Liver (tissue), 3 donors: ENCODE results near the gene FKBP11.

Source experiments
- CTCF ChIP-seq: fragments of 150-350 bp; IDR thresholded peaks from 2 replicates; pipeline ENCODE4 v1.5.1; 2017; ENCODE audit warnings: improper control_type of control experiment, low read depth, low read length; ENCODE audit not compliant: missing input control
- FOXA2 ChIP-seq: IDR thresholded peaks from 2 replicates; pipeline ENCODE4 v1.6.1; 2016; ENCODE audit warnings: antibody characterized with exemption
- RAD21 ChIP-seq, 2 donors: IDR thresholded peaks; 2 replicates each; pipeline ENCODE4 v1.6.1; 2016; ENCODE audit warnings: antibody characterized with exemption in 2 of 2, mild to moderate bottlenecking in 2 of 2
- TAF1 ChIP-seq: conservative IDR thresholded peaks from 2 replicates; pipeline ENCODE4 v1.6.1; 2016; ENCODE audit warnings: antibody characterized with exemption, mild to moderate bottlenecking
- YY1 ChIP-seq: IDR thresholded peaks from 2 replicates; pipeline ENCODE4 v1.6.1; 2016; ENCODE audit warnings: antibody characterized with exemption, mild to moderate bottlenecking
- TF ChIP-seq, protein P1 (sequence below): IDR thresholded peaks from 2 replicates; pipeline ENCODE4 v1.6.1; 2016; ENCODE audit warnings: antibody characterized with exemption, mild to moderate bottlenecking
- donor health status: healthy.
- donor health status: healthy.

- TF ChIP-seq TAF1: no peak
- TF ChIP-seq CTCF: no peak
- TF ChIP-seq, protein P1, sequence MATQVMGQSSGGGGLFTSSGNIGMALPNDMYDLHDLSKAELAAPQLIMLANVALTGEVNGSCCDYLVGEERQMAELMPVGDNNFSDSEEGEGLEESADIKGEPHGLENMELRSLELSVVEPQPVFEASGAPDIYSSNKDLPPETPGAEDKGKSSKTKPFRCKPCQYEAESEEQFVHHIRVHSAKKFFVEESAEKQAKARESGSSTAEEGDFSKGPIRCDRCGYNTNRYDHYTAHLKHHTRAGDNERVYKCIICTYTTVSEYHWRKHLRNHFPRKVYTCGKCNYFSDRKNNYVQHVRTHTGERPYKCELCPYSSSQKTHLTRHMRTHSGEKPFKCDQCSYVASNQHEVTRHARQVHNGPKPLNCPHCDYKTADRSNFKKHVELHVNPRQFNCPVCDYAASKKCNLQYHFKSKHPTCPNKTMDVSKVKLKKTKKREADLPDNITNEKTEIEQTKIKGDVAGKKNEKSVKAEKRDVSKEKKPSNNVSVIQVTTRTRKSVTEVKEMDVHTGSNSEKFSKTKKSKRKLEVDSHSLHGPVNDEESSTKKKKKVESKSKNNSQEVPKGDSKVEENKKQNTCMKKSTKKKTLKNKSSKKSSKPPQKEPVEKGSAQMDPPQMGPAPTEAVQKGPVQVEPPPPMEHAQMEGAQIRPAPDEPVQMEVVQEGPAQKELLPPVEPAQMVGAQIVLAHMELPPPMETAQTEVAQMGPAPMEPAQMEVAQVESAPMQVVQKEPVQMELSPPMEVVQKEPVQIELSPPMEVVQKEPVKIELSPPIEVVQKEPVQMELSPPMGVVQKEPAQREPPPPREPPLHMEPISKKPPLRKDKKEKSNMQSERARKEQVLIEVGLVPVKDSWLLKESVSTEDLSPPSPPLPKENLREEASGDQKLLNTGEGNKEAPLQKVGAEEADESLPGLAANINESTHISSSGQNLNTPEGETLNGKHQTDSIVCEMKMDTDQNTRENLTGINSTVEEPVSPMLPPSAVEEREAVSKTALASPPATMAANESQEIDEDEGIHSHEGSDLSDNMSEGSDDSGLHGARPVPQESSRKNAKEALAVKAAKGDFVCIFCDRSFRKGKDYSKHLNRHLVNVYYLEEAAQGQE: no peak
- TF ChIP-seq FOXA2: no peak
- TF ChIP-seq RAD21 (IDR thresholded peaks at IDR 0.05): peak in 1 of 2 donors; percentile 46
- TF ChIP-seq YY1: no peak
Measured at GRCh38 chr12:48934312-48934706, 9.0 kb upstream of the FKBP11 start.
